Measurements from ENCODE around the gene MRPL23. TPM values are rescaled to one million over a fixed set of nuclear protein-coding genes. Genes with fewer than 3 reads are reported as not detected.

Gene MRPL23
- total RNA-seq = 19.2 TPM

DNA sequence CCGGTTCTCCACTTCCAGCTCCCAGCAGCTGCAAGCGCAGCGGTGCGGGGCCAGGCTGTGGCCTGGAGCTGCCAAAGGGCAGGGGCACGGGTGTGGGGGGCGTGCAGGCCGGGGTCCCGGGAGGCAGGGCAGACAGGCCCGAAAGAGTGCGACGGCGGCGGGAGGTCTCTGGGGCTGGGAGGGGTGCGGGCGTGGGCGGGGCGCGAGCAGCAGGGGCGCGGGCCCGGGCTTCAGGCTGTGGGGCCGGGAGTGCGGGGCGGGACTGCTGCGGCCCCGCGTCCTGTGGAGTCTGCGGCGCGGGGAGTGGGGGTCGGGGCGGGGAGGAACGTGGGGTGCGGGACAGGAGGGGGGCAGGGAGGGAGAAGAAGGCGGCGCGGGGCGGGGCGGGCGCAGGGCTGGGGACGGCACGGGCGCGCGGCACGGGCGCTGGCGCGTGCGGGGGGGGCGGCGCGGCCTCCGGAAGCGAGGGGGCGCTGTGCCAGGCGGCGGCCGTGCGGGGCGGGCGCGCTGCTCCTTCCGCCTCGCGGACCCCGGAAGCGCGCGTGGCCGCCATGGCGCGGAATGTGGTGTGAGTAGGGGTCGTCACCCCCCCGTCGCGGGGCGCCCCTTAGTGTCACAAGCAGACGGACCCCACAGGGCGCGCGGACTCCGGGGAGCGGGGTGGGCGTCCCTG is at the start of gene MRPL23:
Gene MRPL23, plus strand, starts transcription at position 521 of the 673 bp plus-strand sequence. Its CDS starts 31 bp downstream, at position 552.
- no peak for FAIRE-seq
- no peak for DNase-seq (ENCODE audit: low spot score in 2 of 2)

DNA sequence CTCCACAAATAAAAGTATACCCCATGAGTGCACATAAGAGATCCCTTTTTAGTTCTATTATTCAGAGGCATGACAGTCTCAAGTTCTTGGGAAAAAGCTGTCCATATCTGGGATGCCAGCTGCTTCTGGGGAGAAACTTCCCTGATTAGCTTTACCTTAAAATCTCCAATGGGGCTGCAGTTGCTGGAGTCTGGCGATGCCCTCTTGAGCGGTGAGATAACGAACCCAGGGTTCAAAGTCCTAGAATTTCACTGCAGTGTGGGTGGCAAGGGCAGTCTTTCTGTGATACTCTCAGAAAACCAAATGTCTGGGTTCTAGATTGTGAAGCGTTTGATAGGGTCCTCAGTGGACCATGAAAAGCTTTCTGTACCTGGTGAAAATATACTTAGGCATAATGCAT is 48.0 kb upstream of the MRPL23 start:
- no peak for DNase-seq (ENCODE audit: low spot score in 2 of 2)
- no peak for FAIRE-seq

DNA sequence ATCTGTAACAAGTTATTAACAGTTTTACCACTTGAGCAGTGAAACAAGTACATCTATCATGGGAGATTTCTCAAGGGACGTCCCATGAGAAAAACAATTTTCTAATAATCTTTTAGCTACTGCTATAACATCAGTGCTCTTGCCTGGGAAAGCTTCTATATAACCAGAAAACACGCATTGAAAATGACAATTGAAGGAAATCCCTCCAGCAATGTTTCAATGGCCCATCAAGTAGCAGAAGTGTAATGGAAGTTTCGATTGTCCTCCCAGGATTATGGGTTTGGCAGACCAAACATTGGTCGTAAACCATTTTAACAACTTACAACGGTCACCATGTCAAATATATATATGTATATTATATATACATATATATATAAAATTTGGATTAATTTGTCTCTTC is 47.4 kb upstream of the MRPL23 start:
- FAIRE-seq (no peak), DNase-seq (ENCODE audit: low spot score in 2 of 2) (no peak)

DNA sequence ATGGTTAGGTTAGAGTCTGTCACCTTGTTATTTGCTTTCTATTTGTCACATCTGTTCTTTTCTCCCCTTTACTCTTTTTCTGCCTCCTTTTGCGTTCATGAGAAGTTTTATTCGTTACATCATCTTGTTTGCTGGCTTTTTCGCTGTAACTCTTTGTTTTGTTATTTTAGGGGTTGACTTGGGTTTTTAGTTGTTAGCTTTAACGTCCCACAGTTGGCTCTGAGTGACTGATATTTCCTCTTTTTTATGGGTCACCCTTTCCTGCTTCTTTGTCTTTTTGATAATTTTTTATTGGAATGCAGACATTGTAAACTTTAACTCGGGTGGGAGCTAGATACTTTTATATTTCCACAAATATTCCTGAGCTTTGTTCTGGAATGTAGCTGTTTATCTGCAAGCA is 41.0 kb upstream of the MRPL23 start:
- DNase-seq (ENCODE audit: low spot score in 2 of 2) (no peak), FAIRE-seq (no peak)

DNA sequence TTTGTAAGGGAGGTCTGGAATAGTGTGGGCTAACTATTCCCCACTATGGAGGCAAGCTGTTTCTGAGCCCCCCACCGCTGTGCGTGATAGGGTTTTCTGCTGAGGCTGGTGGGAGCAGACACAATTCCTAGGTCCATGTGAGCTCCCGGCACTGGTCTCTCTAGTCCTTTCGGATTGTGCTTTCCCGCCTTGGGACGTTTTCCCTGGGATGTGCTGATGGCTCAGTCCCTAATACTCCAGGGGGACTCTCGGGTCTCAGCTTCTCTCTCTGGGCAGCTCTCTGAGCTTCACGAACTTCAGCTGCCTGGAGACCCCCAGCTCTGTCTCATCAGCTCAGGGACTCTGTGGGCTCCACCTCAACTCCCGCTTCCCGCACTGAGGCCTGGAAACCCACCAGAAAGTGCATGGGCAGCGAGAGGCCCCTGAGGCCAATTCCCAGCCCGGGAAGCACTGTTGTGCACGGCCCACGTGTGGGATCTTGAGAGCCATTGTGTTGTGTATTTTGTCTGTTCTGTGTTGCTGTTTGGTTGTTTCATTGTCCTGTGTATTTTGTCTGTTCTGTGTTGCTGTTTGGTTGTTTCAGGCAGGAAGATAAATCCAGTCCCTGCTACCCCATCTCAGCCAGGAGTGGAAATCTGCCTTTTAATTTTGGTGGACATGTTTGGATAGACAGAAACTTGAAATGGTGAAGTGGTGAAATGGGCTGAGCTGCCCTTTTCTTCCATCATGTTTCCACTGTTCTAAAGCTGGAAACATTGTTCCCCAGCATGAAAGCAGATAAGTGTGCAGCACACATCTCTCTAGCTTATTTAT is 40.3 kb upstream of the MRPL23 start:
- DNase-seq (ENCODE audit: low spot score in 2 of 2) (no peak), FAIRE-seq (no peak)

DNA sequence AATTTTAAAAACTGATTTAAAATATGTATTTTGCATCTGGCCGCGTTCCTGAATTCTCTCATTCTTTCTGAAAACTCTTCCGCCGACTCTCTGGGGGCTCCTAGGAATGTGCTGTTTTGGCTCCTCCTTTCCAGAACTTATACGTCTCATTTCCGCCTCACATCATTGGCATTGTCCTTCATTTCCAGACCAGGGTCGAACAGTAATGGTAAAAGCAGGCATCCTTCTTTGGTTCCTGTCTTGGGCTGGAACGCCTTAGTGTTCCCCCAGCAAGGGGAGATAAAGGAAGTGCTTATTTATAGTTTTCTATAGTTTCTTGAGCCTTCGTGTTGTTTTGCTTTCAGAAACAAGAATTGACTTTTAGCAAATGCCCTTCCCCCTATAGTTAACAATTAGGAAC is 38.5 kb upstream of the MRPL23 start:
- DNase-seq (ENCODE audit: low spot score in 2 of 2) = no peak
- no peak for FAIRE-seq

DNA sequence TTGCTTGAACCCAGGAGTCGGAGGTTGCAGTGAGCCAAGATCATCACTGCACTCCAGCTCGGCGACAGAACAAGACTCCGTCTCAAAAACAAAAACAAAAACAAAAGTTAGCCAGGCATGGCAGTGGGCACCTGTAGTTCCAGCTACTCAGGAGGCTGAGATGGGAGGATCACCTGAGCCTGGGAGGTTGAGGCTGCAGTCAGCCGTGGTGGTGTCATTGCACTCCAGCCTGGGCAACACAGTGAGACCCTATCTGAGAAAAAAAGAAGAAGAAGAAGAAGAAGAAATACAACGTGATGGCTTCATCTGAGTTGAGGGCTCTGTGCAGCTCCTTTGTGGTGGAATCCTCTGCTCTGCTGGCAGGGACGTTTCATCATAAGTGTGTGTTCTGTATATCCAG is 37.6 kb upstream of the MRPL23 start:
- DNase-seq (ENCODE audit: low spot score in 2 of 2) (no peak), FAIRE-seq (no peak)

DNA sequence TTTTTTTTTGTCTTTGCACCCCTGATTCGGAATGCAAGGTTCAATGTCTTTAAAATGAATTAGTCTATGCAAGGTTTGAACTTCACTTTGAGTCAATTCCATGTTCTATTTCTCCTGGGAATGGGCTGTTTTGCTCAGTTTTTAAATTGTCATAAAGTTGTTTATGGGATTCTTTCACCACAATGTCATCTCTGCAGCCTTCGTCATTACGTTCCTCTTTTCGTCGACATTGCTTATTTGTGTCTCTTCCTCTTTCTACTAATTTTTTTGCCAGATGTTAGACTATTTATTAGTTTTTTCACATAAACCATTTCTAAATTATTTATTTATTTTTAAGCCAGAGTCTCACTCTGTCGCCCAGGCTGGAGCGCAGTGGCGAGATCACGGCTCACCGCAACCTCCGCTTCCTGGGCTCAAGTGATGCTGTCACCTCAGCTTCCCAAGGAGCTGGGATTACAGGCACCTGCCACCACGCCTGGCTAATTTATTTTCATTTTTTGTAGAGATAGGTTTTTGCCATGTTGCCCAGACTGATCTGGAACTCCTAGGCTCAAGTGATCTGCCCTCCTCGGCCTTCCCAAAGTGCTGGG is 34.7 kb upstream of the MRPL23 start:
- no peak for FAIRE-seq
- DNase-seq (ENCODE audit: low spot score in 2 of 2) = no peak

DNA sequence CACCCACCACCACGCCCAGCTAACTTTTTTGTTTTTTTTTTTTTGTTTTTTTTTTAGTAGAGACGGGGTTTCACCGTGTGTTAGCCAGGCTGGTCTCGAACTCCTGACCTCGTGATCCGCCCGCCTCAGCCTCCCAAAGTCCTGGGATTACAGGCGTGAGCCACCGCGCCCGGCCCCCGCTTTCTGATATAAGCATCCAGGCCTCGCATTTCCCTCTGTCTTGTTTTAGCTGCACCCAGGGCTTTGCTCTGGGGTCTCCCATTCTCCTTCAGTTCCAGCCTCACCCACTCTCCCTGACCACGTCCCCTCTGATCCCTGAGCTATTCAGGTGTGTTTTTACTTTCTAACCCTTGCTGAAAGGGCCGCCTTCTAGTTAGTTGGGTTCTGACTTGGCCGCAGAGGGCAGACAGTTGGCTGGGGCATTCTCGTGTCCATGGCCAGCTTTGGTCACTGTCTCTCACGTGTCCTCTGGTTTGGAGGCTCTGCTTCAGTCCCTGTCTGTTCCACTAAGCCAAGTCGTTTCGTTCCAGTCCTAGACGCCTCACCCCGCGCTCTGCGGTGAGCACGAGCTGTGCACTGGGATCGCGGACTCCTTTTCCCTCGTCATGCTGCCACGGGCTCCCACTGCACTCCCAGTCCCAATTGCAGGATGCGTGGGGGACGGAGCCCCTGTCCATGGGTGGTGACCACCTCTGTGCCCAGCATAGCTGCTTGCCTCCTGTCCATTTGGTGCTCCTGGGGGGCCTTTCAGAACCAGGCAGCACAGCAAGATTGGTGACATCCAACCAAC is 33.7 kb upstream of the MRPL23 start:
- FAIRE-seq = no peak

DNA sequence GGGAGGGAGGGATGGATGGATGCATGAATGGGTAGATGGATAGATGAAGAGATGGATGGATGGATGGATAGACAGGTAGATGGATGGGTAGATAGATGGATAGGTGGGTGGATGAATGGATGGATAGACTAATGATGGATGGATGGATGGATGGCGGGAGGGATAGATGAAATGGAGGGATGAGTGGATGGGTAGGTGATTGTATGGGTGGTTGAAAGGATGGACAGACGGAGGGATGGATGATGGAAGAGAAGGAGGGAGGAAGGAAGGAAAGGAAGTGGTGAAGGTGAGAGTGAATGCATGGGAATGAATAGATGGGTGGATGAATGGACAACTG is 31.4 kb upstream of the MRPL23 start:
- DNase-seq (ENCODE audit: low spot score in 2 of 2) (no peak), FAIRE-seq (no peak)

More for the DNA sequence above, 33.7 kb upstream of the MRPL23 start:
- no peak for DNase-seq (ENCODE audit: low spot score in 2 of 2)

DNA sequence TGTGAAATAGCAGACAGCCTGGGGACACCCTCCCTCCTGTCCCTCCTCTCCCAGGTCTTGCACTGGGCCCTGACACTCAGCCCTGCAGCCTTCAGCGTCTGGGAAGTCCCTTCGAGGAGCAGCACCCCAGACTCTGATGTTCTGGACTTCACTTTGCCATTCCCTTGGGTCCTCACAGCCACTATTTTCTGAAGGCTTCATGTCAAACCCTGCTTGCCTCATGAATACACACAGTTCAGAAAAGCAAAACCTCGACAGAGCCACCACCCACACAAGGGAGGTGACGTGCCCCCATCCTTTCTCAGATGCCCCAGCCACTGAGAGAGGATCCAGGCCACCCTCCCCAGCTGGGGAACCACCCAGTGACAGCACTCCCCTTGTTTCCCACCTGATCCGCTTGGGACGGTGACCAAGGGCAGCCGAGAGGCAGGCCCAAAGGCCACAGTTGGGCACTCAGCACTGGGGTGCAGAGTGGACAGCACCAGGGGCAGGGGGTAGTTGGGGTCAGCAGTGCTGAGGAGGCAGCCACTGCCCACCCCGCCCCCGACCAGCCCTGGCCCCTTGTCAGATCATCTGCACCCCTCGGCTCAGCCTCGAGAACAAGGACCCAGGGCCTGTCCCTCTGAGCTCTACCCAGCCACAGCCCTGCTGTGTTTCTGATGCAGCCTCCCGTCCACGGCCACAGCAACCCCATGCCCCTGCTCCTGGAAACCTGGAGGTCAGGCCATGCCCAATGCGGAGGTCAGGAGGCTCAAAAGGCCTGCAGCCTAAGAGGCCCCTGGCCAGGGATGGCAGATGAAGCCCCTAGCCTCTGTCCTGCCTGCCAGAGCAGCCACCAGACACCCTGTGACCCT is 30.8 kb upstream of the MRPL23 start:
- FAIRE-seq (no peak), DNase-seq (ENCODE audit: low spot score in 2 of 2) (peak in 1 of 2 donors; percentile 14)

DNA sequence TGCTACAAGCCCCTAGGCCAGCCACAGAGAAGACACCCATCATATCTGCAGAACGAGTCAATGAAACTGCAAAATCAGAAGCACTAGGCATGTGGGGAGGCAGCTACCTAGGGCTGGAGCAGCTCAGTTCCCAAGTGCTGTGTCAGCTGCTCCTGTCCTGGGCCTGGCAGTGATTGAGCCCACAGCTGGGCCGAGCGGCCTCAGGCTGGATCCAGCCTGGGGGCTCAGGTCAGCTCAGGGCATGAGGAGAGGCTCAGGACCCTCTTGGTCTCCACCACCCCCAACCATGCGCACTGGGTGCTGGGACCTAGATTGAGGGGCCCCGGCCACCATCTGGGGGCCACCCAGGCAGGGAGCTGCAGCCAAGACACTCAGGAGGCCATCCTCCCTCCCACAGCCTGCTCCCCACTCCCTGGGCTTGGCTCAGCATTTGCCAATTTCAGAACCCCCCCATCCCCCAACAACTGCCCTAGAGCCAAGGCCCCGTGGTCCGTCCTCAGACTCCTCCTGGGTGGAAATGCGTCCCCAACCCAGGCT is 30.1 kb upstream of the MRPL23 start:
- no peak for FAIRE-seq
- peak in 1 of 2 donors; percentile 20 for DNase-seq (ENCODE audit: low spot score in 2 of 2)

DNA sequence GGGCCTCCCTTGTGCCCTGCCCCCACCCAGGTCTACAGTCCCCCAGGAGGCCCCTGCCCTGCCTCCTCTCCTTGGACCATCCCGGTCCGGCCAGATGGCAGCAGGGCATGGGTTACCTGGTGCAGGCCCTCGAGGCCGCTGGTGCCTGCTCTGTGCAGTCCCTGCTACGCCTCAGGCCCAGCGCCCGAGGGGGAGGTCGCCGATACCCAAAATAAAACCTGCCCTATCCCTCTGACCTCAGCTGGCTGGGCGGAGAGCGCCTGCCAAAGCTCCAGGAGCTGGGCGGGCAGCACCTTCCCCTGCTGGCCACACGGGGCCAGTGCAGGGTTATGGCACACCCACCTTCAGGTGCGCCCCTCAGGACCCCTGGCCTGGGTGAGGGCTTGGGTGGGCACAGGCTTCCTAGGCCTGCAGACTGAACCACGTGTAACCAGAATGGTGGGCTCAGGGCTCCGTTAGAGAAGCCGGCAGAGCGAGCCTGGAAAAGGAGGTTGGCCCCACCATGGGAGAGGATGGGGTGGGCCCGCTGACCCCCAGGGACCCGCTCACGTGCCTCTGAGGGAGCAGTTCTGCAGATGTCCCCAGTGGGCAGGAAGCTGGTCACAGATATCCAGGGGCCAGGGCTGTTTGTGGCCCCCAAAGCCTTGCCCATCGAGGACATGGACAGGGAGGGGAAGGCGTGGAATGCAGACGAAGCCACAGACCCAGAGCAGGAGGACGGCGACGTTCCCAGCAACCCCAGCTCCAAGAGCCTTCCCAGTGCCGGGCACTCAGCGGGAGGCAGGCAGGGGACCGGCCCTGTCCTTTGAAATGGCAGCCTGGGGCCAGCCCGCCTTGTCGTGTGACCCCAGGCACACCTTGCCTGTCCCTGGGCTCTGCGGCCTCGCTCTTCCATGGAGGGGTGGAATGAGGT is 29.4 kb upstream of the MRPL23 start:
- no peak for FAIRE-seq
- peak in 1 of 2 donors; percentile 17 for DNase-seq (ENCODE audit: low spot score in 2 of 2)

DNA sequence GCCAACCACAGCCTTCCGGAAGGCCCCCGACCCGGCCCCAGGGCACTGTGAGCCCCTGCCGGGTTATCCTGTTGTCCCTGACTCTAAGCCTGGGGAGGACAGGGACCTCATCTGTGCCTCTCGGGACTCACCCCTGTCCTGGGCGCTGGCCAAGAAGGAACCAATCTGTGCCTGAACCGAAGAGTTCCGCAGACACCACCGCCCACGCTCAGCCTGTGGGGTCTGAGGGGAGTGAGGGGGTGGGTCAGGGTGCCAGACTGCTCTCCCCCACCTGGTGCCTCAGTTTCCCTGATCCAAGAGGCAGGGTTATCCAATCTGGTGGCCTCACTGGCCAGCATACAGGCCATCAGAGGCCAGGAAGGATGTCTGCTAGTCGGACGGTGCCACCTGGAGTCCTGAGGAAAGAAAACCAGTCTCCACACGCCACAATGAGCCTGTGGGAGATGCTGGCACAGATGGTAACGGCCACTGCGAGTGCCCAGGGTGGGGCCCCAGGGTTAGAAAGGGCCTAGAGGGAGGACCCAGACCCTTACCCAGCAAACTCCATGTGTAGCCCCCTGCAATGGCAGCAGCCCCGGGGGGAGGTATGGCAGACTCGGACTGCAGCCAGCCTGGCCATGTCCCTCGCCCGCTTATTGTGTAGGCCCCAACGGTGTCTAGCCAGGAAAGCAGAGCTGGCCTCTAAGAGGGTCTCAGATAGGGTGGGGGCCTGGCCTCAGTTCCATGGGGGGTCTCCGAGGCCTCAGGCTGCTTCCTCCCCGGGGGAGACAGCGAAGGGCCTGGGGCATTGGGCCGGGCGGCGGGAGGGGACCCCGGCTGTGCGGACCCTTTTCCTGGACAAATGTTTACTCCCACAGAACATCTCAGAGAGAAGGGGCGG is 28.5 kb upstream of the MRPL23 start:
- DNase-seq (ENCODE audit: low spot score in 2 of 2) (peak in 1 of 2 donors; percentile 24), FAIRE-seq (no peak)

DNA sequence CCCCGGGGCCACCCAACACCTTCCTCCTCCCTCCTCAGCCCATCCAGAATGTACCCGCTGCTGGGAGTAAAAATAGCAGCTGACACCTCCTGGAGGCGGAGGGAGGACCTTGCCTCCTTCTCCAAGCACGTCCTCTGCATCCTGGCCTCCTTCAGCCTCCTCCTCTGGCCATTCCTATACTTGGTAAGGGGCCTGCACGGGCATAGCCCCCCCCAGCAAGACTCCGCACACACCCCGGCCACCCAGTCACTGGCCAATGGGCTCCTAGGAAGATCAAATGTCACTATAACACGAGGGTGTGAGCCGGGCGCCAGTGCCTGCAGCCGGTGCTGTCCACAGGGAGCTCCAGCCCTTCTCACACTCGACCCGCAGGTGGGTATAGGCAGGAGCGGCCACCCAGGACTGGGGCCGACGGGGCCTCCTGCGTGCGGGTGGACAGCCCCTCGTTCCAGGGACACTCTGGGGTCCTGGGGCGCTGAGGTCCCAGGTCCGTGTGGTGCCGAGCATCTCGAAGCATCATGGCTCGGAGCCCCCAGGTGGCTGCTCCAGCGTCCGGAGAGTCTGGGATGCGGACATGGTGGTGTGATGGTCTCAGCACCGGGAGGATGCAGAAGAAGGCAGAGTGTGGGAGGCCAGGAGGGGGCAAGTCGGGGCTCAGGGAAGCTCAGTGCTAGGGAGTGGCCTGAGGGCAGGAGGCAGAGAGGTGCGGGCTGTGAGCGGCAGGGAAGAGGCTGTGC is 27.6 kb upstream of the MRPL23 start, which contains the start of gene TNNT3:
Gene TNNT3, plus strand, starts transcription at position 313 of the 737 bp plus-strand sequence. CDS start 3,172 bp downstream, outside the sequence.
- DNase-seq (ENCODE audit: low spot score in 2 of 2) = peak; percentile 33 to 57
- no peak for FAIRE-seq

DNA sequence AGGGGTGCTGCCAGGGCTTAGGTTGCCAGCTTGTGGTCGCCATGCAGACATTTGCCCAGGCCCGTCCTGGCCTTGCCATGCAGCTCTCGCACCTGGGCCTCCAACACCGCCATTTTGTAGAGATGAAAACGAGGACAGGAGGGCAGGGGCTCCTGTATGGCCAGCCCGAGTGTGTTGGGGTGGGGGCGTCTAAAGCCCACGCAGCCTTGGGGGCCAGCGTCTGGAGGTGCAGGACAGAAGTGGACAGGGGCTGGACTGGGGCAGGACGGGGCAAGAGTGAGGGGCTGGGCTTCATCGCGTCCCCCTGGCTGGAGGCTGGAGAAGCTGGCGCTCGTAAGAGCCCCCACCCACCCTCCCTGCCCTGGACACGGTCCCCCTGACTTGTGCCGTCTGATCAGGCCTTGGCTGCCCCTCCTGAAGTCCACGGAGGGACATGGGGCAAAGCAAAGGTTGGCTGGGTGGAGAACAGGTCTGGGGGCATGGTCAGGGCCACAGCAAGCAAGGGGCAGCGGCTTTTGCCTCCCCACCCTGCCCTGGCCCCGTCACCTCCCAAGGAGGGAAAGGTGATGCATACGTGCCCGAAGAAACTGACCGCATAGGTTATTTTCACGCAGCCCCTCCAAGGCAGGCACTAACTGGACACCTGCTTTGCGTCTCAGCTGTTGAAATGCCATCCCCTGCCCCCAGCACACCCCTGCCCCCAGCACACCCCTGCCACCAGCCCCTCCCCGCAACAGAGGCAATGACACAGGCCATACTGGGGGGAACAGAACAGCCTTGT is 26.8 kb upstream of the MRPL23 start:
- FAIRE-seq = no peak
- DNase-seq (ENCODE audit: low spot score in 2 of 2) = peak in 1 of 2 donors; percentile 10

Data from frontal cortex (tissue), 4 donors.